Stomach (tissue), 9 donors: ENCODE measurements around the gene CLEC18B. TPM values are rescaled to one million over a fixed set of nuclear protein-coding genes. Genes with fewer than 3 reads are reported as not detected.

ENCODE experiments used
- DNase-seq, 2 donors: peaks; one replicate each; pipeline versions ENCODE4 v3.0.0 to v3.0.0-alpha.2; 2013 to 2019
- H3K27ac ChIP-seq, 5 donors: fragments of 200-600 bp in 4 of 5; sonication (generic) in 4 of 5; one replicate each; pipeline ENCODE4 v1.5.1; 2013 to 2019; ENCODE audit warnings: mild to moderate bottlenecking in 1 of 5, moderate library complexity in 1 of 5
- H3K27me3 ChIP-seq, 3 donors: fragments of 200-600 bp; sonication (generic); one replicate each; pipeline ENCODE4 v1.5.1; 2017 to 2019; ENCODE audit warnings: mixed run types in 1 of 3
- H3K36me3 ChIP-seq, 4 donors: fragments of 200-600 bp; sonication (generic); 1 replicate in 3 of 4; 2 replicates in 1 of 4; pipeline ENCODE4 v1.5.1; 2016 to 2019
- H3K4me1 ChIP-seq, 4 donors: fragments of 200-600 bp; sonication (generic); one replicate each; pipeline ENCODE4 v1.5.1; 2016 to 2019
- H3K4me3 ChIP-seq, 4 donors: fragments of 200-600 bp; sonication (generic) in 3 of 4; one replicate each; pipeline ENCODE4 v1.5.1; 2016 to 2019; ENCODE audit warnings: mild to moderate bottlenecking in 1 of 4
- H3K9me3 ChIP-seq, 4 donors: fragments of 200-600 bp; sonication (generic); one replicate each; pipeline ENCODE4 v1.5.1; 2016 to 2019
- CTCF ChIP-seq, 7 experiments: fragments of 450-650 bp in 4 of 7; fragments of 200-600 bp in 3 of 7; sonication (generic) in 3 of 7; IDR thresholded peaks; one replicate each; pipeline ENCODE4 v1.5.1; 2016 to 2019; ENCODE audit warnings: antibody characterized with exemption in 7 of 7, control low read depth in 2 of 7, mild to moderate bottlenecking in 1 of 7
- EP300 ChIP-seq: sonication (generic); formaldehyde crosslinking; IDR thresholded peaks from one replicate; pipeline ENCODE4 v1.6.1; 2017; ENCODE audit warnings: antibody characterized with exemption
- POLR2A ChIP-seq, 4 donors: fragments of 450-650 bp; IDR thresholded peaks; one replicate each; pipeline ENCODE4 v1.6.1; 2016; ENCODE audit warnings: antibody characterized with exemption in 4 of 4, control low read depth in 2 of 4, mild to moderate bottlenecking in 1 of 4, moderate library complexity in 1 of 4
- POLR2AphosphoS5 ChIP-seq, 3 donors: sonication (generic); formaldehyde crosslinking; IDR thresholded peaks; one replicate each; pipeline ENCODE4 v1.6.1; 2016; ENCODE audit warnings: antibody characterized with exemption in 3 of 3
- WGBS, 5 donors: extraction: QIAGEN DNeasy Blood & Tissue Kit in 3 of 5; methylation state at CpG; one replicate each; pipeline versions ENCODE4 v1.1.5 to v1.1.7; 2013 to 2018; 5-methylcytosine and 5-hydroxymethylcytosine counted together
- intact Hi-C: fragments of 100-400 bp; cut with DNase I; formaldehyde crosslinking; loops from one replicate; pipeline ENCODE4 v1.15.1; 2023; ENCODE audit warnings: low total_unique reads
- polyA plus RNA-seq, 3 donors: library from polyadenylated mRNA; stranded (reverse); fragments of 200-250 nt; gene quantifications; one replicate each; pipeline ENCODE4 v1.2.3, GENCODE V29; 2013
- total RNA-seq, 5 donors: library from RNA; depleted of rRNA; stranded (reverse); fragments of >200 nt; gene quantifications; one replicate each; pipeline versions ENCODE4 v1.1.0 to v1.2.3, GENCODE V29; 2014 to 2016
- donor health status: healthy with polysubstance abuse.
- donor health status: Bipolar disorder and iron deficiency.
- donor health status: healthy.

The CLEC18B gene
- total and polyA plus RNA-seq, 8 donors = 0.25 to 2.6 (median 2.6) TPM; not detected in 5

DNA sequence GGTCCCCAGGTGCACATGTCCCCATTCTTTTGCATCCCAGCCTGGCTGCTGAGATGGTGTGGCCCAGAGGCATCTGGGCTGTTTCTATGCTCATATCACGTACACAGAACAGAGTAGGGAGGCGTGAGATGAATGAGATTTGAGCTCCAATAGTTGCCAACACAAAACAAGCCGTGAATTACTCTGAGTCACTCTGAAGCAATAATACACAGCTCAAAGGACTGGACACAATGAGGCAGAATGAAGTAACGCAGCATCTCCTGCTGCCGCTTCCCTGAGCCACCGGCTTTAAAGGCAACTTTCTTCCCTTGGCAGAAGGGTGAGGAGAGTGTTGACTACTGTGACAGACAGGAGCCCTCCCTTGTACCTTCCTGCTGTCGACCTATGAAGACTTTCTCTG lies 33.9 kb upstream of the CLEC18B start:
- H3K27ac ChIP-seq = no peak overlapping the region
- no peak overlapping the region for H3K4me3 ChIP-seq
- H3K36me3 ChIP-seq = peaks cover 36 to 99% (median 96%) of the 10 kb centered on the region in 4 donors
- TF ChIP-seq POLR2AphosphoS5 (IDR thresholded peaks at IDR 0.05) (no peak), EP300 (no peak), CTCF (IDR thresholded peaks at IDR 0.05) (no peak), POLR2A (IDR thresholded peaks at IDR 0.05) (no peak)
- intact Hi-C loops = no loop called here
- WGBS, 5 donors = 84 to 90% (median 88%) methylated on average over 6 to 7 of the region's 7 CpGs
- no peaks in the 10 kb centered on the region for H3K9me3 ChIP-seq
- no peaks in the 10 kb centered on the region for H3K27me3 ChIP-seq
- H3K4me1 ChIP-seq = peaks cover 0 to 4% (median under 1%) of the 10 kb centered on the region in 4 donors
- no peak for DNase-seq

- intact Hi-C loops = no loop called here
- H3K36me3 ChIP-seq = peaks cover 30 to 89% (median 75%) of the 10 kb centered on the region in 4 donors
- no peaks in the 10 kb centered on the region for H3K27me3 ChIP-seq
- no peak for DNase-seq
- H3K9me3 ChIP-seq = no peaks in the 10 kb centered on the region
- H3K27ac ChIP-seq = no peak overlapping the region
- TF ChIP-seq POLR2A (IDR thresholded peaks at IDR 0.05) (no peak), CTCF (IDR thresholded peaks at IDR 0.05) (no peak), POLR2AphosphoS5 (IDR thresholded peaks at IDR 0.05) (no peak), EP300 (no peak)
- WGBS, 5 donors = 91 to 94% (median 93%) methylated on average over 14 of the region's 14 CpGs
- no peak overlapping the region for H3K4me3 ChIP-seq
- peaks cover 9 to 27% (median 16%) of the 10 kb centered on the region in 4 donors for H3K4me1 ChIP-seq
These were observed 30.9 kb upstream of the CLEC18B start for GRCh38 chr16:74451951-74452758.

DNA sequence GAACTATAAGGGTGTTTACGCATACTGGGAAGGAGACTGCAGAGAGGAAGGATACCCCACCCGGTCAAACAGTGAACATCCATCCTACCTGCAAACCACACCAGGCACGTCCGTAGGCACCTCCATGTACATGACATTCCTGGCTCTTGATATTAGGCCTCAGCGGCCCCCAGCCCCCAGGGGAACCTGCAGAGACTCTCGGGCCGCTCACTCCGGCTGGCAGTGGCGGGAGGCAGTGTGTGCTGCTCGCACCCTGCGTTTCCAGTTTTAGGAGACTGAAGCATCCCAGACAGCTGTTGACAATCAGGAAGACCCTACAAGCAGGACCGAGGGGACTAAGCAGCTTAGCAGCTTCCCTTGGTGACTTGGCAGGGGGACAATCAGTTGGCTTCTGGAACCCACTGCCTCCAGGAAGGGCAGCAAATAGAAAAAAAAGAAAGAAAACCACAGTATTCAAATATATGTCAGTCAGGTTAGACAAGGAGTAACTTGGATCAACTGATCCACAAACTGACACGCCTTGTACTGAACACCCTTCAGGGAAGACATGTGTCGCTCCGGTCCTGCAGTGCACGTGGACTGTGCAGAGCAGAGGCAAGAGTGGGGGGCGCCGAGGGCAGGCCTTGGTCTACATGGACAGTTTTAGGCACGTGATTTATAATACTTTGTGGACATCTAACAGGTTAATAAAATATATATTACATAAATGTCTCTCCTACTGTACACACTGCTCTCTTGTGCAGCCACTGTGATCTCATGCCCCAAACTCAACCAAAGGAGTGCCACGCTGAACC lies 29.9 kb upstream of the CLEC18B start:
- Histone ChIP-seq H3K4me3 (no peak overlapping the region), H3K27me3 (no peaks in the 10 kb centered on the region), H3K9me3 (no peaks in the 10 kb centered on the region), H3K36me3 (peaks cover 29 to 79% (median 65%) of the 10 kb centered on the region in 4 donors), H3K27ac (no peak overlapping the region), H3K4me1 (peaks cover 9 to 27% (median 16%) of the 10 kb centered on the region in 4 donors)
- DNase-seq = no peak
- TF ChIP-seq CTCF (IDR thresholded peaks at IDR 0.05) (no peak), EP300 (no peak), POLR2A (IDR thresholded peaks at IDR 0.05) (no peak), POLR2AphosphoS5 (IDR thresholded peaks at IDR 0.05) (no peak)
- 89 to 97% (median 94%) methylated on average over 14 to 20 of the region's 20 CpGs for WGBS, 5 donors
- intact Hi-C loops = no loop called here

DNA sequence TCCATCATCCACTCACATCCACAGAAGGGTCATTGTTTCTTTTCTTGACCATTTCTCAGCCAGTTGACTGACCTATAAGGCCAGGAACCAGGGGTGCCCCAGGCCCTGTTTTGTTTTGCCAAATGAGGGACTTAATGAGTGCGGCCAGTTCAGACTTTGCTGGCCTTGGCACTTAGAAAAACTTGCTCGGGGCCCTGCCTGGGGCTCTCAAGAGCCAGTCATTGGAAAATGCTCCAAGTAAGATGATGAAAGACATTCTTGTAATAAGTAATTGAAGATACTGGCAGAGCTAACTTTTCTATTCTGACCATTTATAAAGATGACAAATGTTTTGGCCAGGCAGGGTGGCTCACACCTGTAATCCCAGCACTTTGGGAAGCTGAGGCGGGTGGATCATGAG lies 29.0 kb upstream of the CLEC18B start:
- Histone ChIP-seq H3K27me3 (no peaks in the 10 kb centered on the region), H3K4me1 (peaks cover 9 to 27% (median 16%) of the 10 kb centered on the region in 4 donors), H3K9me3 (no peaks in the 10 kb centered on the region), H3K4me3 (no peak overlapping the region), H3K27ac (peak overlapping the region; percentile 66 to 84 (median 71)), H3K36me3 (peaks cover 25 to 70% (median 56%) of the 10 kb centered on the region in 4 donors)
- WGBS, 5 donors = 89 to 98% (median 98%) methylated on average over 3 of the region's 3 CpGs
- intact Hi-C loops = no loop called here
- TF ChIP-seq POLR2AphosphoS5 (IDR thresholded peaks at IDR 0.05) (no peak), CTCF (IDR thresholded peaks at IDR 0.05) (no peak), POLR2A (IDR thresholded peaks at IDR 0.05) (no peak), EP300 (no peak)
- no peak for DNase-seq
